Stimulated activated naive B cell treated with anti-CD40 and anti-IgM and Interleukin-4, amounts not matched to agents 10 μg/mL and 1 μg/mL and 100 μg/mL, for 72 hours (primary cell): ENCODE data around the gene PPP2R5E.

Experiments
- ATAC-seq, 2 donors: fragments of 150-1000 bp; cut with Tn5 transposase; replicated peaks; 2 replicates each; pipeline ENCODE4 v1.10.0; 2021; ENCODE audit warnings: moderate library complexity in 1 of 2
- DNase-seq: peaks from one replicate; pipeline ENCODE4 v3.0.0; 2021
- H3K27ac Mint-ChIP-seq: one replicate; pipeline ENCODE4 v1.8.0; 2022; ENCODE audit warnings: mild to moderate bottlenecking, mixed read lengths
- H3K27me3 Mint-ChIP-seq, 2 donors: one replicate each; pipeline ENCODE4 v1.8.0; 2022; ENCODE audit warnings: mixed read lengths in 2 of 2
- H3K36me3 Mint-ChIP-seq, 2 donors: one replicate each; pipeline ENCODE4 v1.8.0; 2022; ENCODE audit warnings: mixed read lengths in 2 of 2, mild to moderate bottlenecking in 1 of 2
- H3K4me1 Mint-ChIP-seq, 2 donors: one replicate each; pipeline ENCODE4 v1.8.0; 2022; ENCODE audit warnings: mixed read lengths in 2 of 2, mild to moderate bottlenecking in 1 of 2
- H3K4me3 Mint-ChIP-seq, 2 donors: one replicate each; pipeline ENCODE4 v1.8.0; 2022; ENCODE audit warnings: mild to moderate bottlenecking in 2 of 2, mixed read lengths in 2 of 2, moderate library complexity in 1 of 2
- H3K9me3 Mint-ChIP-seq, 2 donors: one replicate each; pipeline ENCODE4 v1.8.0; 2022; ENCODE audit warnings: mixed read lengths in 2 of 2, mild to moderate bottlenecking in 1 of 2

Gene PPP2R5E

DNA sequence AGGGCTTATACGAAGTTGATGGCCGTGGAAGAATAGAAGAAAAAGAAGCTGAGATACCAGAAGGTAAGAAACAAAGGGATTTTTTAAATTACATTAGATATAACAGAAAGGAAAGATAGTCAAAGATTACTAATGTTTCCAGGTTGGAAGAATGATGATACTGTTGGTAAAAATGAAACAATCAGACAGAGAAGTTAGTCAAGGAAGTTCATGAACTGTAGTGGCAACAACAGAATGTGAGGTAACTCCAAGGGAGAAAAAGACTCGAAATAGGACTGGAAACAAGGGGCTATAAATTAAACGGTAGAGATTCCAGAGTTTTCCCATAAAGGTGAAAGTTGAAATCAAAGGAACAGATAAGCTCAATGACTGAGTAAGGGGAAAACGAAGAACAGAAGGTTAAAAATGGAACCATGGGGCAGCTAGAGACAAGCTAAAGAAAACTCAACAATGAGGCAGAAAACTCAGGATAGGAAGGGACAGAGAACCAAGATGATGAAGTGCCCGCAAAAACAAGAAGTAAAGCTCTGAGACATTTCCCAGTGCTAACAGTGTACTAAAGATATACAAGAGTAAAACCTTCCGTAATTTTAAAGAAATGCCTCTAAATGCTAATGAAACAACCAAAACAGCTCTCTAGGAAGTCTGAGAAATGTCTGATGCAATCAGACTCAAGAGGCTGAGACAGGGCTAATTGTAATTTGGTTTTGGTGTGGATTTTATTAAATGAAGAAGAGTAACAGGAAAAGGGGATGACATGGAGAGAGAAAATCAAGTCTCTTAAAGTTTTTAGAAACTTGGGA is 70.0 kb downstream of the PPP2R5E start:
- no peaks in the 10 kb centered on the region for H3K9me3 Mint-ChIP-seq
- ATAC-seq = no peak
- no peaks in the 10 kb centered on the region for H3K27me3 Mint-ChIP-seq
- DNase-seq = no peak
- H3K4me3 Mint-ChIP-seq = no peak overlapping the region
- no peak overlapping the region for H3K27ac Mint-ChIP-seq
- H3K4me1 Mint-ChIP-seq = peaks cover 25 to 41% of the 10 kb centered on the region in 2 donors
- peaks cover 0 to 5% of the 10 kb centered on the region in 2 donors for H3K36me3 Mint-ChIP-seq

DNA sequence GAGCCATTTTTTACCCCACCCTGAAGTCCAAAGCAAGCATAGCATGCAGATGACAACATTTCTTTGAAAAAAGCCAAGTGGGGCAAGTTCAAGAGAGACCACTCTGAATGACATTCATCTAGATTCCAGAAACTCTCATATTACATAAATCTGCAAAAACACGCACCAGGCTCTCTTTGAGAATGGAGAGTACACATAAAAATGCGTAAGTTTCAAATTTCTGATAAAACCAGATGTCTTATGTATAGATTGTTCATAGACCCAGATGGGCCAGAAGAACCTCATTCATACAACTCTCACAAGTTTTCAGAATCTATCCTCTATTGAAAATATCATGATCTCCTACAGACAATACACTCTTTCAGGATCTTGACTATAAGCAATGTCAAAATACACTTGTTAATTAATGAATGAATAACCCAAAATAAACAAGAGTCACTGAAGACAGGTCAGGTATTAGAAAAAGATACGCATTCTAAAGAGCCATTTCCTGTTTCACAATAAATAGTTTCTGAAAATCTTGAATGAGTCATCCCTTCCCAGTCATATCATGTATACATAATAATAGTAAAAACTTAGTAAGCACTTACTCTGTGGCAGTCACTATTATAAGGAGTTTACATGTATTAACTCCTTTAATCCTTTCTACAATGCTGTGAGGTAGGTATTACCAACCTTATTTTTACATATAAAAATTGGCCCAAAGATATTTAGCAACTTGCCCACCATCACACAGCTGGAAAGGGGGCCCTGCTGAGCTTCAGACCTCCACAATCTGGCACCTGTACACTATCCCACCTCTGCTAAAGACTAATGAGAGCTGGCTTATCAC is 72.0 kb downstream of the PPP2R5E start:
- Mint-ChIP-seq H3K9me3 (no peaks in the 10 kb centered on the region), H3K27me3 (no peaks in the 10 kb centered on the region), H3K36me3 (peaks cover 0 to 5% of the 10 kb centered on the region in 2 donors), H3K27ac (no peak overlapping the region), H3K4me1 (peaks cover 18 to 33% of the 10 kb centered on the region in 2 donors), H3K4me3 (peak overlapping the region in 1 of 2 donors; percentile 33)
- DNase-seq (no peak), ATAC-seq (peak; percentile 98)

DNA sequence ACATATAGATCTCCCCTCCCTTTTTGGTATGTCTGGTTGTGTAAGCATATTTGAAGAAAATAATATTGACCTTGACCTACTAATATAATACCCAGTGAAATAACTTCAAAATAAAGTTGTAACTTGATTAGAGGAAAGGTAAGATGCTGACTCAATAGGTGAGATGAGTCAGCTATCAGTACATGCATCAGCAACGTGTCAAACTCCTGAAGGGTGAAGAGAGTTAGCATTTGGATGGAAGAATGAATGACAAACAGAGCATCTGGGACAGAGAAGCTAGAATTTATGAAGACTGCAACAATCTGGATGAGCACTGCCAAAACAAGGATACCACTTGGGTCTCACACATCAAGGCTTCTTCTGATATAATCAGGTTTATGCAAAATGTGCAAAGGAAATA is 74.9 kb downstream of the PPP2R5E start:
- H3K4me1 Mint-ChIP-seq = peaks cover 16 to 36% of the 10 kb centered on the region in 2 donors
- ATAC-seq (peak in 1 of 2 donors; percentile 42), DNase-seq (no peak)
- H3K4me3 Mint-ChIP-seq = no peak overlapping the region
- H3K36me3 Mint-ChIP-seq = peaks cover 3 to 6% of the 10 kb centered on the region in 2 donors
- H3K27ac Mint-ChIP-seq = no peak overlapping the region
- no peaks in the 10 kb centered on the region for H3K27me3 Mint-ChIP-seq
- no peaks in the 10 kb centered on the region for H3K9me3 Mint-ChIP-seq

GRCh38 chr14:63467440-63468072 is 75.6 kb downstream of the PPP2R5E start:
- H3K36me3 Mint-ChIP-seq = peaks cover 3 to 6% of the 10 kb centered on the region in 2 donors
- no peak for DNase-seq
- H3K4me1 Mint-ChIP-seq = peaks cover 16 to 36% of the 10 kb centered on the region in 2 donors
- no peaks in the 10 kb centered on the region for H3K27me3 Mint-ChIP-seq
- no peaks in the 10 kb centered on the region for H3K9me3 Mint-ChIP-seq
- ATAC-seq = no peak
- no peak overlapping the region for H3K27ac Mint-ChIP-seq
- no peak overlapping the region for H3K4me3 Mint-ChIP-seq

DNA sequence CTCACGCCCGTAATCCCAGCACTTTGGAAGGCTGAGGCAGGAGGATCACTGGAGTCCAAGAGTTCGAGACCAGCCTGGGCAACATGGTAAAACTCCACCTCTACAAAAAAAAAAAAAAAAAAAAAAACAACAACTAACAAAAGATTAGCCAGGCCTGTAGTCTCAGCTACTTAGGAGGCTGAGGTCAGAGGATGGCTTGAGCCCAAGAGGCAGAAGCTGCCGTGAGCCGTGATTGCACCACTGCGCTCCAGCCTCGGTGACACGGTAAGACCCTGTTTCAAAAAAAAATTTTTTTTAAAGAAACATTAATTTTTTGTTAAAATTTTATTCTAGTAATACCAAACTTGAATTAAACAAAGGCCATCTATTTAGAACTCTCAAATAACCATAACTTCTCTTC is 77.8 kb downstream of the PPP2R5E start:
- Mint-ChIP-seq H3K9me3 (no peaks in the 10 kb centered on the region), H3K4me1 (peaks cover 14 to 24% of the 10 kb centered on the region in 2 donors), H3K27ac (no peak overlapping the region), H3K27me3 (no peaks in the 10 kb centered on the region), H3K36me3 (peaks cover 6 to 13% of the 10 kb centered on the region in 2 donors), H3K4me3 (no peak overlapping the region)
- no peak for ATAC-seq
- no peak for DNase-seq

GRCh38 chr14:63460680-63461369 is 82.4 kb downstream of the PPP2R5E start:
- H3K4me1 Mint-ChIP-seq = peaks cover 14 to 16% of the 10 kb centered on the region in 2 donors
- peaks cover 9 to 20% of the 10 kb centered on the region in 2 donors for H3K36me3 Mint-ChIP-seq
- no peaks in the 10 kb centered on the region for H3K9me3 Mint-ChIP-seq
- DNase-seq = no peak
- H3K4me3 Mint-ChIP-seq = no peak overlapping the region
- H3K27ac Mint-ChIP-seq = no peak overlapping the region
- H3K27me3 Mint-ChIP-seq = no peaks in the 10 kb centered on the region
- ATAC-seq = no peak

DNA sequence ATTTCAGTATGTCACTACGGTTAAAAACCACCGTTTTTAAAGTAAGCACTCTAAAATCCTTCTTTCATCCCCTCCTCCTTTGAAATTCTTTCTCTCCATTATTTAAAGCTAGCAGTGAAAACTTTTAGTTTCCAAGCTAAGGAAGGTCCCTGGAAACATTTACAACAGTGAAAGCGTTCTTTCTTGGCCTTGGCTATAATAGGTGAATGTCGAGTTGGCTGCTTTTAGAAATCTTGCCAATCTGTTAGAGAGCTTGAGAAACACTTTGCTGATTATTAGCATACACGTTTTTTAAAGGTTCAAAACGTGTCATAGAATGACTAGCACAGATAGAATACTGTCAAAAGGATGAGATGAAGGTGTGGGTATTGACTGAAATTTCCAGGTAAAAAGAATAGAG is 83.4 kb downstream of the PPP2R5E start:
- Mint-ChIP-seq H3K4me3 (no peak overlapping the region), H3K27ac (no peak overlapping the region), H3K36me3 (peaks cover 9 to 23% of the 10 kb centered on the region in 2 donors), H3K9me3 (no peaks in the 10 kb centered on the region), H3K4me1 (peaks cover 20 to 22% of the 10 kb centered on the region in 2 donors), H3K27me3 (no peaks in the 10 kb centered on the region)
- DNase-seq (no peak), ATAC-seq (no peak)

DNA sequence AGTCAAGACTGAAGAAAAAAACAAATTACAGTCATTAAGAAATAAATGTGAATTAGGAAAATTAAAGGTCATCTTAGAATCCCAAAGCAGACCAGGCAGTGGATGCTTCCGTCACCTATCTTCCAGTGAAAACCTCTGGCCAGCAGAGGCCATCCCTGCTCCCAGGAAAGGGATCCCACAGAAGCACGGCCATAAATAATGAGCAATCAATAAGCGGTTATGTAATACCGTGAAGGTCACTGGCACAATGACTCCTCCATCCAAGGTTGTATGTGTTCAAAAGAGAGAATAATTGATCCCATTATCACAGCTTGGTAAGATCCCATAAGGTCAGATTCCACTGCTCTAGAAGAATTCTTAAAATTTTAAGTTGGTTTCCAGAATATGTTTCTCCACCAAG is 85.7 kb downstream of the PPP2R5E start:
- DNase-seq = no peak
- no peaks in the 10 kb centered on the region for H3K9me3 Mint-ChIP-seq
- H3K27me3 Mint-ChIP-seq = no peaks in the 10 kb centered on the region
- no peak overlapping the region for H3K4me3 Mint-ChIP-seq
- ATAC-seq = no peak
- peaks cover 5 to 21% of the 10 kb centered on the region in 2 donors for H3K36me3 Mint-ChIP-seq
- H3K4me1 Mint-ChIP-seq = peaks cover 16 to 20% of the 10 kb centered on the region in 2 donors
- H3K27ac Mint-ChIP-seq = no peak overlapping the region

DNA sequence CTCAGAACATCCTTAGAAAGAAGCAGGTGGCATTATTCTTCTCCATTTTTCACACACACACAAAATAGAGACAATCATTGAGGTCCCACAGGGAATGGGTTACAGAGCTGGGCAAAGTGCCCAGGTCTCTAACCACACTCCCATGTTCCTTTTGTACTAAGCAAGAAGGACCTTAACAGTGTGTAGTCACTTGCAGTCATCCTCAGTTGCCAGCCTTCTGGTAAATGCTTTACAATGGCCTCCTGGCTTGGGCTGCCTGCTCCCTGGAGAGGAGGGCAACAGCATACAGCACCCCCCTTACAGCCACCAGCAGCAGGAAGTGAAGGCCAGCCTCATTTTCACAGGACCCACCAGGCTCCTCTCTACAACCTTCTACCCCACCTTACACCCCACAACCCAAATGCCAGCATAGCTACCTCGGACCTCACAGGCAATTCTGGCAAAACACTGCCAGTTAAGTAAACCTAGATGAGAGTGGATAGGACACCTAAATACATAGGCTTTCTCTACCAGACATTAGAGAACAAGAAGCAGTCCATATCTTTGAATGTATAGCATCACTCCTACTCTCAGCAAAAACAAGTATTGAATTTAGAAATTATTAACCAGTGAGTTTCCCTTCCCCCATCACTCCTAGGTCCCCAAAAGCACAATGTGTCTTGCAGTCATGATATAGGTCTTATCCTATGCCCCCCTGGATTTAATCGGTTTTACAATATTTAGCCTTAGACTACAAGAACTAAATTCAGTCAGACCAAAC is 88.1 kb downstream of the PPP2R5E start:
- no peak for DNase-seq
- no peaks in the 10 kb centered on the region for H3K9me3 Mint-ChIP-seq
- peaks cover 20 to 21% of the 10 kb centered on the region in 2 donors for H3K4me1 Mint-ChIP-seq
- H3K27ac Mint-ChIP-seq = no peak overlapping the region
- H3K4me3 Mint-ChIP-seq = no peak overlapping the region
- ATAC-seq = no peak
- peaks cover 13 to 26% of the 10 kb centered on the region in 2 donors for H3K36me3 Mint-ChIP-seq
- H3K27me3 Mint-ChIP-seq = no peaks in the 10 kb centered on the region

DNA sequence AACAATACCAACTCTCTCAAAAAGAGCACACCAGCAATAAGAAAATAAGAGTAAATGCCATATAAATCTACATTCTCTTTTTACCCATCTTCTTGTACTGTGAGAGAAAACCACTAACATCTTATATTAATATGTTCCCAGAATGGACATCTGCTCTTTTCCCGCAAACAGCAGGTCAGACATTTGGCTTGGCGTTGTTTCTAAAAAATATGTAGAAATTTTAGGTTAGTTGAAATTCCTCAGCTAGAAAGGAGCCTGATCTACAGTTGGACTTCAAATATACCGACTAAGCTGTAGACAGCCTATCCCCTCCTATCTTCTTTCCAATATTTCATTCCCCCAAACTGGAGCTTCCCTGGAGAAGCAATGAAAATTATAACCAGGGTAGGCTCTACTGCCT is 88.7 kb downstream of the PPP2R5E start:
- ATAC-seq (no peak), DNase-seq (no peak)
- no peak overlapping the region for H3K27ac Mint-ChIP-seq
- H3K36me3 Mint-ChIP-seq = peaks cover 13 to 24% of the 10 kb centered on the region in 2 donors
- H3K4me1 Mint-ChIP-seq = peaks cover 17 to 21% of the 10 kb centered on the region in 2 donors
- no peak overlapping the region for H3K4me3 Mint-ChIP-seq
- no peaks in the 10 kb centered on the region for H3K27me3 Mint-ChIP-seq
- H3K9me3 Mint-ChIP-seq = no peaks in the 10 kb centered on the region

GRCh38 chr14:63453443-63453936 is 89.7 kb downstream of the PPP2R5E start:
- Mint-ChIP-seq H3K9me3 (no peaks in the 10 kb centered on the region), H3K4me3 (no peak overlapping the region), H3K36me3 (peaks cover 16 to 26% of the 10 kb centered on the region in 2 donors), H3K4me1 (peaks cover 17 to 21% of the 10 kb centered on the region in 2 donors), H3K27ac (no peak overlapping the region), H3K27me3 (no peaks in the 10 kb centered on the region)
- ATAC-seq (no peak), DNase-seq (no peak)

- H3K27ac Mint-ChIP-seq = no peak overlapping the region
- no peak overlapping the region for H3K4me3 Mint-ChIP-seq
- peaks cover 16 to 24% of the 10 kb centered on the region in 2 donors for H3K36me3 Mint-ChIP-seq
- peaks cover 13 to 21% of the 10 kb centered on the region in 2 donors for H3K4me1 Mint-ChIP-seq
- no peaks in the 10 kb centered on the region for H3K9me3 Mint-ChIP-seq
- DNase-seq (no peak), ATAC-seq (no peak)
- no peaks in the 10 kb centered on the region for H3K27me3 Mint-ChIP-seq
These were observed 90.4 kb downstream of the PPP2R5E start for GRCh38 chr14:63452796-63453195.

DNA sequence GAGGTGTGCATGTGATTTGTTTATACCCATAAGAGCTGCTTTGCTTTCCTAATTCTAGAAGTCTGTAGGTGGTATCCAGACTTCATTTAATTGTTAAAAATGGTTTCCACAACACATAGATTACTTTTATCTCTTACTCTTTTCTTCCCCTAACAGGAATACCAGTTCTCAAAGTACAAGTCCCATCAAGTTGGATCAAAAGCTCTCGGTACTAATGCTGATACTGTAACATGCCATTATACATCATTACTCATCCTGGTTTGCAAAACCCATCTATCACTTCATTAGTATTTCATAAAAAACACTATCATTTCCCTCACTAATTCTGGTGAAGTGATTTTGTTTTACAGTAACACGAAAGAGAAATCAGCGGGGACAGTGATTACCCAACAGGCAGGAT is 94.3 kb downstream of the PPP2R5E start:
- ATAC-seq (no peak), DNase-seq (no peak)
- Mint-ChIP-seq H3K27ac (no peak overlapping the region), H3K36me3 (peaks cover 23 to 31% of the 10 kb centered on the region in 2 donors), H3K4me1 (peaks cover 10 to 12% of the 10 kb centered on the region in 2 donors), H3K27me3 (no peaks in the 10 kb centered on the region), H3K9me3 (no peaks in the 10 kb centered on the region), H3K4me3 (no peak overlapping the region)
